ENCODE measurements around the gene PDCD6IP. TPM values are rescaled to one million over a fixed set of nuclear protein-coding genes. Genes with fewer than 3 reads are reported as not detected.

PDCD6IP gene
- total RNA-seq, 1 donor from 2014 or later, result 91.1 TPM

- DNase-seq (ENCODE audit: low read depth) (peak; percentile 100), FAIRE-seq (peak; percentile 99)
- TF ChIP-seq, protein P1, sequence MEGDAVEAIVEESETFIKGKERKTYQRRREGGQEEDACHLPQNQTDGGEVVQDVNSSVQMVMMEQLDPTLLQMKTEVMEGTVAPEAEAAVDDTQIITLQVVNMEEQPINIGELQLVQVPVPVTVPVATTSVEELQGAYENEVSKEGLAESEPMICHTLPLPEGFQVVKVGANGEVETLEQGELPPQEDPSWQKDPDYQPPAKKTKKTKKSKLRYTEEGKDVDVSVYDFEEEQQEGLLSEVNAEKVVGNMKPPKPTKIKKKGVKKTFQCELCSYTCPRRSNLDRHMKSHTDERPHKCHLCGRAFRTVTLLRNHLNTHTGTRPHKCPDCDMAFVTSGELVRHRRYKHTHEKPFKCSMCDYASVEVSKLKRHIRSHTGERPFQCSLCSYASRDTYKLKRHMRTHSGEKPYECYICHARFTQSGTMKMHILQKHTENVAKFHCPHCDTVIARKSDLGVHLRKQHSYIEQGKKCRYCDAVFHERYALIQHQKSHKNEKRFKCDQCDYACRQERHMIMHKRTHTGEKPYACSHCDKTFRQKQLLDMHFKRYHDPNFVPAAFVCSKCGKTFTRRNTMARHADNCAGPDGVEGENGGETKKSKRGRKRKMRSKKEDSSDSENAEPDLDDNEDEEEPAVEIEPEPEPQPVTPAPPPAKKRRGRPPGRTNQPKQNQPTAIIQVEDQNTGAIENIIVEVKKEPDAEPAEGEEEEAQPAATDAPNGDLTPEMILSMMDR (IDR thresholded peaks at IDR 0.05; ENCODE audit: insufficient read depth, low read length, severe bottlenecking), result no peak
- Histone ChIP-seq H3K4me3 (ENCODE audit: low read depth, low read length) (no peak overlapping the region), H3K27me3 (ENCODE audit: control insufficient read depth, insufficient read depth, low read length) (no peaks in the 10 kb centered on the region), H3K36me3 (ENCODE audit: control insufficient read depth, insufficient read depth, low read length) (peaks cover 1% of the 10 kb centered on the region)
Observed at GRCh38 chr3:33791477-33792166, 6.8 kb upstream of the PDCD6IP start.

GRCh38 chr3:33792167-33792892, 6.1 kb upstream of the PDCD6IP start:
- Histone ChIP-seq H3K27me3 (ENCODE audit: control insufficient read depth, insufficient read depth, low read length) (no peaks in the 10 kb centered on the region), H3K4me3 (ENCODE audit: low read depth, low read length) (no peak overlapping the region), H3K36me3 (ENCODE audit: control insufficient read depth, insufficient read depth, low read length) (peaks cover 1% of the 10 kb centered on the region)
- FAIRE-seq, result no peak
- DNase-seq (ENCODE audit: low read depth), result no peak
- TF ChIP-seq, protein P1 (IDR thresholded peaks at IDR 0.05; ENCODE audit: insufficient read depth, low read length, severe bottlenecking), result no peak

GRCh38 chr3:33795131-33795530, 3.3 kb upstream of the PDCD6IP start:
- DNase-seq (ENCODE audit: low read depth), result no peak
- Histone ChIP-seq H3K4me3 (ENCODE audit: low read depth, low read length) (no peak overlapping the region), H3K27me3 (ENCODE audit: control insufficient read depth, insufficient read depth, low read length) (no peaks in the 10 kb centered on the region), H3K36me3 (ENCODE audit: control insufficient read depth, insufficient read depth, low read length) (peaks cover 1% of the 10 kb centered on the region)
- no peak for FAIRE-seq
- TF ChIP-seq, protein P1 (IDR thresholded peaks at IDR 0.05; ENCODE audit: insufficient read depth, low read length, severe bottlenecking), result no peak

DNA sequence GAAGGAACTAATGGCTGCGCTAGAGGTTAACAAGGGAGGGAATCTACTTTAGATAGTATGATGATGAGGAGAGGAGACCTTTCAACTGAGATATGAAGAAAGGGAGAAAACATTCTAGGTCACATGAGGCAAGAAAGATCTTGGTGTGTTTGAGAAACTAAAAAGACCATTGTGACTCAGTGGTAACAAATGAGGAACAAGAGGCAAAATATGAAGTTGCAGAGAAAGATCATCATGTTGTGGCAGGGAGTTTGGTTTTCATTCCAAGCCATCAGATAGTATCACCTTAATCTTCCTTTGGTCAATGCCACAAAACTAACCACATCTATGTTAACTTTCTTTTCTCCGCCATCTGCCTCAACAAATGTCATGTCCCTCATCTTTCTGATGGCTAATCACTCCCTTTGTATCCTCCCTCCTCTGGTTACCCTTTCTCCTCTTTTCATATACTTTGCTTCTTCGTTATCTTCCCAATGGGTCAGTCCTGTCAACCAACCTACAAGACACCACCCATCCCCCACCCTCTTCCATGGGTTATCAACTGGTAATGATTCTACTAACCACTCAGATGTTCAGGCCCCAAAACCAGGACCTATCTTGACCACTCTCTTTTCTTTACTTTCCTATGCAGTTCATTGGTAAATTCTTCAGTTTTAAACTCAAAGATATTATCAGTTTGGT, 2.4 kb upstream of the PDCD6IP start:
- FAIRE-seq (no peak), DNase-seq (ENCODE audit: low read depth) (no peak)
- TF ChIP-seq, protein P1 (IDR thresholded peaks at IDR 0.05; ENCODE audit: insufficient read depth, low read length, severe bottlenecking), result no peak
- H3K36me3 ChIP-seq (ENCODE audit: control insufficient read depth, insufficient read depth, low read length), result peaks cover 1% of the 10 kb centered on the region
- H3K4me3 ChIP-seq (ENCODE audit: low read depth, low read length), result no peak overlapping the region
- no peaks in the 10 kb centered on the region for H3K27me3 ChIP-seq (ENCODE audit: control insufficient read depth, insufficient read depth, low read length)

DNA sequence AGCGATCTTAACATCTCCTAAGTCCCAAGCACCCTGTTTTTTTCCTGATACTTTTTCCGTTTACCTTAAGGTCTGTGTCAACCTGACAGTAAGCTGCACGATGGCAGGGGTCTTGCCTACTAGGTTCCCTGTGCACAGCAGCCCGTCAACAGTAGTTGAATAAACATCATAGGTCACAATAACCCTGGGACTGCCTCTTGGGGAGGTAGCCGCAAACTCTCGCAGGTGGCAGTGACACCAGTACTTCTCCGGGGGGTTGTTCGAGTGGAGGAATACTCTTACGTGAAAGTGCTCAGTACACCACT, 365 bp upstream of the PDCD6IP start:
- Histone ChIP-seq H3K27me3 (ENCODE audit: control insufficient read depth, insufficient read depth, low read length) (no peaks in the 10 kb centered on the region), H3K4me3 (ENCODE audit: low read depth, low read length) (peak overlapping the region; percentile 100), H3K36me3 (ENCODE audit: control insufficient read depth, insufficient read depth, low read length) (peaks cover 1% of the 10 kb centered on the region)
- FAIRE-seq, result no peak
- DNase-seq (ENCODE audit: low read depth), result no peak
- TF ChIP-seq, protein P1 (IDR thresholded peaks at IDR 0.05; ENCODE audit: insufficient read depth, low read length, severe bottlenecking), result no peak
